Lower leg skin (tissue), 4 donors: ENCODE data around the gene MAGEA9. TPM values are rescaled to one million over a fixed set of nuclear protein-coding genes. Genes with fewer than 3 reads are reported as not detected.
A peak's percentile ranks its signal among the peaks of the same experiment; 100 is the strongest.

ENCODE experiments used
- DNase-seq, 2 donors: peaks; one replicate each; pipeline ENCODE4 v3.0.0-alpha.2; 2019; ENCODE audit warnings: low spot score in 2 of 2
- H3K4me3 ChIP-seq: fragments of 200-600 bp; sonication (generic); 2 replicates; pipeline ENCODE4 v1.5.1; 2017; ENCODE audit warnings: mild to moderate bottlenecking, low read depth; ENCODE audit not compliant: poor library complexity, severe bottlenecking
- CTCF ChIP-seq, 3 donors: fragments of 450-650 bp; IDR thresholded peaks; one replicate each; pipeline ENCODE4 v1.5.1; 2016; ENCODE audit warnings: antibody characterized with exemption in 3 of 3, mild to moderate bottlenecking in 3 of 3, moderate library complexity in 2 of 3
- POLR2A ChIP-seq, 2 donors: fragments of 450-650 bp; IDR thresholded peaks; one replicate each; pipeline ENCODE4 v1.6.1; 2016 to 2017; ENCODE audit warnings: antibody characterized with exemption in 2 of 2, mild to moderate bottlenecking in 1 of 2, moderate library complexity in 1 of 2
- WGBS, 2 donors: methylation state at CpG; one replicate each; pipeline ENCODE4 v1.1.5; 2018; 5-methylcytosine and 5-hydroxymethylcytosine counted together
- intact Hi-C: fragments of 100-400 bp; cut with DNase I; formaldehyde crosslinking; loops from one replicate; pipeline ENCODE4 v1.15.0; 2023; ENCODE audit warnings: low total_unique reads
- total RNA-seq, 4 donors: library from RNA; depleted of rRNA; stranded (reverse); fragments of >200 nt; gene quantifications; one replicate each; pipeline ENCODE4 v1.1.0, GENCODE V29; 2016

The MAGEA9 gene
- total RNA-seq, 4 donors from 2014 or later, result not detected

GRCh38 chrX:149799095-149799714 lies 17.5 kb downstream of the MAGEA9 start:
- no peak for DNase-seq
- no peak for TF ChIP-seq CTCF (IDR thresholded peaks at IDR 0.05)
- TF ChIP-seq POLR2A (IDR thresholded peaks at IDR 0.05), result no peak
- WGBS, 2 donors, result 82 to 86% methylated on average over 6 of the region's 6 CpGs
- H3K4me3 ChIP-seq, result no peak overlapping the region
- intact Hi-C loops, result no loop called here

DNA sequence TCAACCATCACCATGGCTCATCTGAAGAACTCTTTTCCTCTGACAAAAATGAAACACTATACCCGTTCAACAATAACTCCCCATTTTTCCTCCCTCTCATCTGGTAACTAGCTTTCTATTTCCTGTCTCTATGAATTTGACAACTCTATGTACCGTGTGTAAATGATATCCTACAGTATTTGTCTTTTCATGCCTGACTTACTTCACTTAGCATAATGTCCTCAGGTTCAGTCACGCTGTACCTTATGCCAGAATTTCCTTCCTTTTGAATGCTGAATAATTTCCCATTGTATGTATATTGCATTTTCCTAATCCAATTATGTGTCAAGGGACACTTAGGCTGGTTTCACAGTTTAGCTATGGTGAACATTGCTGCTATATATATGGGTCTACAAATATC lies 18.2 kb downstream of the MAGEA9 start:
- no peak for TF ChIP-seq CTCF (IDR thresholded peaks at IDR 0.05)
- TF ChIP-seq POLR2A (IDR thresholded peaks at IDR 0.05), result no peak
- intact Hi-C loops, result no loop called here
- no peak for DNase-seq
- no peak overlapping the region for H3K4me3 ChIP-seq
- 37 to 57% methylated on average over 3 of the region's 3 CpGs for WGBS, 2 donors

DNA sequence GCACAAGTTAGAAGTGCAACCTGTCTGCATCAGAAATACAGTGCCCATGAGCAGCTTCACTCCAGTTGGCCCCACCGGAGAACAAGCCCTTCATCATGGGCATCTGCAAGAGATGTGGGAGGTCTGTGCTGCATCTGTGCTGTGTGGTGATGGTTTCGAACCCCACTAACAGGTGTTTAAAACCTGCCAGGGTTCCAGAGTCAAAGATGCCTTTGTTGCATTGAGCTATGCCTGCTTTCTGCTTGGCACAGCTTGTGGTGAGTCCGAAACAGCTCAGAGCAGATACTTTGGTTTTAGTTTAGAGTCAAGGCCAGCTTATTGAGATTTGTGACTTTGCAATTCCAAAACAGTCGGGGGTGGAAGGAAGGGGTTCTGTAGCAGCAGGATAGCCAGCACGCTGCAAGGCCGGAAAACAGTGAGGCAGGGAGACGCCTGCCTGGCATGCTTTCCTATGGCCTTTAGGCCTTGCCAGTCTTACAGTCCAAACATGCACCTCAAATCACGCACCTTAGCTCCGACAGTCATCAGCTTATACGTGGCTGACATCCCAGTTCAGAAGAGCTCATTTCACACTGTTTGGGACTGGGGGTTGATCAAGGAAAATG lies 21.8 kb downstream of the MAGEA9 start:
- intact Hi-C loops, result no loop called here
- H3K4me3 ChIP-seq, result no peak overlapping the region
- peak in 1 of 2 donors; percentile 70 for DNase-seq
- 69 to 78% methylated on average over 8 to 10 of the region's 10 CpGs for WGBS, 2 donors
- TF ChIP-seq CTCF (IDR thresholded peaks at IDR 0.05), result no peak
- TF ChIP-seq POLR2A (IDR thresholded peaks at IDR 0.05), result no peak

DNA sequence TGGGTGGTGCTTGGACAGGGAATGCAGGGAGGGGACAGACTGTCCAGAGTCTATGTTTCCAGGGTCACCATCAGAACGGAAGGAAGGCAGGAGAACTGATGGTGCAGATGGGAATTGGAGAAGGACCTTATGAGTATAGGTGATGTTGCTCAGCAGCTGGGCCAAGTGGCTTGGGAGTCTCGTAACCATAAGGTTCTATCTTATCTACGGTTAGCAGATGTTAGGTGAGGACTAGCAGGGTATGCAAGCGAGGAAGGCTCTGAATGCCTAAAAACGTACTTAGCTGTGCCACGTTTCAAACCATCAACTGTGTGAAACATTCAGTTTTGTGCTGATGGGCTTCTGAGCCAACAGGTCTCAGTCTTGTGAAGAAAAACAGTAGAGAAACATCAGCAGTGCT lies 22.4 kb downstream of the MAGEA9 start:
- 71 to 95% methylated on average over 6 of the region's 6 CpGs for WGBS, 2 donors
- H3K4me3 ChIP-seq, result no peak overlapping the region
- intact Hi-C loops, result no loop called here
- DNase-seq, result no peak
- TF ChIP-seq CTCF (IDR thresholded peaks at IDR 0.05) (no peak), POLR2A (IDR thresholded peaks at IDR 0.05) (no peak)

DNA sequence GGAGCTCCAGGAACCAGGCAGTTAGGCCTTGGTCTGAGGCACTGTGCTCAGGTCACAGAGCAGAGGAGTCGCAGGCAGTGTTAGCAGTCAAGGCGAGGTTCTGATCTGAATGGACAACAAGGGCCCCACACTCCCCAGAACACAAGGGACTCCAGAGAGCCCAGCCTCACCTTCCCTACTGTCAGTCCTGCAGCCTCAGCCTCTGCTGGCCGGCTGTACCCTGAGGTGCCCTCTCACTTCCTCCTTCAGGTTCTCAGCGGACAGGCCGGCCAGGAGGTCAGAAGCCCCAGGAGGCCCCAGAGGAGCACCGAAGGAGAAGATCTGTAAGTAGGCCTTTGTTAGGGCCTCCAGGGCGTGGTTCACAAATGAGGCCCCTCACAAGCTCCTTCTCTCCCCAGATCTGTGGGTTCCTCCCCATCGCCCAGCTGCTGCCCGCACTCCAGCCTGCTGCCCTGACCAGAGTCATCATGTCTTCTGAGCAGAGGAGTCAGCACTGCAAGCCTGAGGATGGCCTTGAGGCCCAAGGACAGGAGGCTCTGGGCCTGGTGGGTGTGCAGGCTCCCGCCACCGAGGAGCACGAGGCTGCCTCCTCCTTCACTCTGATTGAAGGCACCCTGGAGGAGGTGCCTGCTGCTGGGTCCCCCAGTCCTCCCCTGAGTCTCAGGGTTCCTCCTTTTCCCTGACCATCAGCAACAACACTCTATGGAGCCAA lies 26.2 kb downstream of the MAGEA9 start:
- WGBS, 2 donors, result 79 to 90% methylated on average over 2 to 11 of the region's 12 CpGs
- H3K4me3 ChIP-seq, result no peak overlapping the region
- intact Hi-C loops, result no loop called here
- TF ChIP-seq POLR2A (IDR thresholded peaks at IDR 0.05) (no peak), CTCF (IDR thresholded peaks at IDR 0.05) (no peak)
- no peak for DNase-seq
